Right lobe of liver (tissue), 4 donors: ENCODE data around the gene NEUROD1.

ENCODE experiments used
- CTCF ChIP-seq, 4 donors: fragments of 200-600 bp in 3 of 4; fragments of 450-650 bp in 1 of 4; IDR thresholded peaks; one replicate each; pipeline versions ENCODE4 v1.5.1 to v1.8.0; 2016 to 2022; ENCODE audit warnings: antibody characterized with exemption in 4 of 4, mild to moderate bottlenecking in 2 of 4
- POLR2A ChIP-seq: fragments of 450-650 bp; IDR thresholded peaks from one replicate; pipeline ENCODE4 v1.6.1; 2017; ENCODE audit warnings: antibody characterized with exemption, mild to moderate bottlenecking
- donor health status: DM: no; HTN: no; CAD: no.
- donor health status: DM: no; HTN: no; CAD: no.
- donor health status: DM: no; HTN: yes; CAD: no.

GRCh38 chr2:181679544-181679979 lies 755 bp downstream of the NEUROD1 start:
- TF ChIP-seq CTCF (IDR thresholded peaks at IDR 0.05), result no peak
- TF ChIP-seq POLR2A, result no peak
